Limb (tissue), 2 donors: ENCODE data around the gene PTPRN2.
"Not testable (repeated sequence)": the region's sequence is repeated elsewhere in the genome, so short reads cannot be mapped to it uniquely, and the experiment has no call there.

ENCODE experiments used
- DNase-seq, 2 donors: peaks; one replicate each; pipeline ENCODE4 v3.0.0-alpha.2; 2016; ENCODE audit errors: extremely low spot score in 2 of 2

PTPRN2 gene

GRCh38 chr7:157579425-157579824 is 1008.2 kb downstream of the PTPRN2 start:
- peak in 1 of 2 donors; percentile 53 for DNase-seq

- no peak for DNase-seq
Measured at GRCh38 chr7:157577796-157578339, 1009.8 kb downstream of the PTPRN2 start.

GRCh38 chr7:157577061-157577460 is 1010.6 kb downstream of the PTPRN2 start:
- DNase-seq = no peak

GRCh38 chr7:157576415-157576814 is 1011.2 kb downstream of the PTPRN2 start:
- DNase-seq = no peak

- DNase-seq = no peak
Measured at GRCh38 chr7:157575777-157576176, 1011.8 kb downstream of the PTPRN2 start.

- DNase-seq = no peak
Measured at GRCh38 chr7:157574914-157575586, 1012.6 kb downstream of the PTPRN2 start.

- no peak for DNase-seq
Measured at GRCh38 chr7:157574120-157574825, 1013.4 kb downstream of the PTPRN2 start.

GRCh38 chr7:157573244-157573643 is 1014.4 kb downstream of the PTPRN2 start:
- no peak for DNase-seq

- DNase-seq = no peak
Measured at GRCh38 chr7:157572622-157573021, 1015.0 kb downstream of the PTPRN2 start.

GRCh38 chr7:157570531-157571200 is 1017.0 kb downstream of the PTPRN2 start:
- no peak for DNase-seq

GRCh38 chr7:157569967-157570366 is 1017.7 kb downstream of the PTPRN2 start:
- DNase-seq = no peak

GRCh38 chr7:157568770-157569584 is 1018.6 kb downstream of the PTPRN2 start:
- peak; percentile 32 to 75 for DNase-seq

- no peak for DNase-seq
Measured at GRCh38 chr7:157568106-157568769, 1019.4 kb downstream of the PTPRN2 start.

- DNase-seq = no peak
Measured at GRCh38 chr7:157567666-157568065, 1020.0 kb downstream of the PTPRN2 start.

GRCh38 chr7:157566631-157567006 is 1021.0 kb downstream of the PTPRN2 start:
- no peak for DNase-seq

GRCh38 chr7:157565981-157566630 is 1021.5 kb downstream of the PTPRN2 start:
- DNase-seq = no peak

GRCh38 chr7:157565201-157565626 is 1022.4 kb downstream of the PTPRN2 start:
- DNase-seq = no peak

- no peak for DNase-seq
Measured at GRCh38 chr7:157564517-157565177, 1023.0 kb downstream of the PTPRN2 start.

- not testable (repeated sequence) for DNase-seq
Measured at GRCh38 chr7:157563467-157564135, 1024.0 kb downstream of the PTPRN2 start.
